AG09309 (cell line): Measurements from ENCODE around the gene CAMK2D.

Source experiments
- DNase-seq: peaks from one replicate; pipeline ENCODE4 v3.0.0-alpha.2; 2010; ENCODE audit warnings: low read depth
- H3K4me3 ChIP-seq: 2 replicates; pipeline ENCODE4 v1.5.1; 2011; ENCODE audit warnings: mild to moderate bottlenecking, low read depth, low read length, moderate library complexity; ENCODE audit not compliant: control insufficient read depth
- TF ChIP-seq, protein P1 (sequence below): IDR thresholded peaks from 2 replicates; pipeline ENCODE4 v1.5.1; 2011; ENCODE audit warnings: mild to moderate bottlenecking, low read depth, low read length, inconsistent platforms; ENCODE audit not compliant: insufficient read depth, control insufficient read depth; ENCODE audit errors: missing control alignments

Gene CAMK2D

DNA sequence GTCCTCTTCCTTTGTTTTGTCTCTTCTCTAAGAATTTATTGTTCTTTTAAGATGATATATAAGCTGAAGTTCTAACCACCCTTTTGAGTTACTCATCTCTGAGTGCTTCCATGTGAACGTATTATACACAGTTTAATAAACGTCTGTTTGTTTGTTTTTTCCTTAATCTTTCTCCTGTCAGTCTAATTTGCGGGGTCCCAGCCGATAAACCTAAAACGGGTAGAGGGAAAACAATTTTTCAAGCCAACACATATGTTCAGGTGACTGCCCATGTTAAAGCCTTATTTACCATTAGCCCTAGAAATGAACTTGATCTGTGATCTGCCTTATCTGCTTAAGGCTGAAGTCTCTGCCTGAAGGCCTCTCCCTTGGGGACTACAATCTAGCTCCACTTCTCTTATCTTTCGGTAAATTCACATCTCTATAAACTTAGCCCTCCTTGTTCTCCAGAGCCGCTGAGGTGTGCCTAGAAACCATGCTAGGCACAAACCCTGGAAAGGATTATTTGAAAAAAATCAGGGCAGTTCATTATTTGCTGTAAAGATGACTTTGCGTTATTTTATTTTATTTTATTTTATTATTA lies 158.8 kb downstream of the CAMK2D start:
- DNase-seq, result no peak
- TF ChIP-seq, protein P1, sequence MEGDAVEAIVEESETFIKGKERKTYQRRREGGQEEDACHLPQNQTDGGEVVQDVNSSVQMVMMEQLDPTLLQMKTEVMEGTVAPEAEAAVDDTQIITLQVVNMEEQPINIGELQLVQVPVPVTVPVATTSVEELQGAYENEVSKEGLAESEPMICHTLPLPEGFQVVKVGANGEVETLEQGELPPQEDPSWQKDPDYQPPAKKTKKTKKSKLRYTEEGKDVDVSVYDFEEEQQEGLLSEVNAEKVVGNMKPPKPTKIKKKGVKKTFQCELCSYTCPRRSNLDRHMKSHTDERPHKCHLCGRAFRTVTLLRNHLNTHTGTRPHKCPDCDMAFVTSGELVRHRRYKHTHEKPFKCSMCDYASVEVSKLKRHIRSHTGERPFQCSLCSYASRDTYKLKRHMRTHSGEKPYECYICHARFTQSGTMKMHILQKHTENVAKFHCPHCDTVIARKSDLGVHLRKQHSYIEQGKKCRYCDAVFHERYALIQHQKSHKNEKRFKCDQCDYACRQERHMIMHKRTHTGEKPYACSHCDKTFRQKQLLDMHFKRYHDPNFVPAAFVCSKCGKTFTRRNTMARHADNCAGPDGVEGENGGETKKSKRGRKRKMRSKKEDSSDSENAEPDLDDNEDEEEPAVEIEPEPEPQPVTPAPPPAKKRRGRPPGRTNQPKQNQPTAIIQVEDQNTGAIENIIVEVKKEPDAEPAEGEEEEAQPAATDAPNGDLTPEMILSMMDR, result no peak
- no peak overlapping the region for H3K4me3 ChIP-seq

DNA sequence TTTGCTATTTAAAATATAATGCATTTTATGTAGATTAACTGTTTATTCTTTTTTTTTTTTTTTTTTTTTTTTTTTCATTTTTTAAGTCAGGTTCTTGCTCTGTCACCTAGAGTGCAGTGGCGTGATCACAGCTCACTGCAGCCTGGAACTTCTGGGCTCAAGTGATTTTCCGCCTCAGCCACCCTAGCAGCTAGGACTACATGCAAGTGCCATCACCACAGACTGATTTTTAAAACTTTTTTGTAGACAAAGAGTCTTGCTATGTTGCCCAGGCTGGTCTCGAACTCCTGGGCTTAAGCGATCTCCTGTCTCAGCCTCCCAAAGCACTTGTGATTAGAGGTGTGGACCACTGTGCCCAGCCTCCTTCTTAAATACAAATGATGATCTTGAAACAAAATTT lies 159.9 kb downstream of the CAMK2D start:
- H3K4me3 ChIP-seq, result no peak overlapping the region
- TF ChIP-seq, protein P1, result no peak
- DNase-seq, result no peak

DNA sequence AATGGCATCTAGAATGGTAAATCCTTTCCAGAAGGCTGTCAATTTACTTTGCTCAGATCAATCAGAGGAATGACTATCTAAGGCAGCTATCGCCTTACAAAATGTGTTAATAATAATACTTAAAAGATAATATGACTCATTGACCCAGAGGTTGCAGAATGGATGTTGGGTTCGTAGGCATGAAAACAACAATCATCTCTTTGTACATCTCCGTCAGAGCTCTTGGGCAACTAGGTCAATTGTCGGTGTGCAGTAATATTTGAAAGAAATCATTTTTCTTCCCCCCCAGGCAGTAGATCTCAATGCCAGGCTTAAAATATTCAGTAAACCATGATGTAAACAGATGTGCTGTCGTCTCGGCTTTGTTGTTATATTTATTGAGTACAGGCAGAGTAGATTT lies 165.1 kb downstream of the CAMK2D start:
- no peak overlapping the region for H3K4me3 ChIP-seq
- TF ChIP-seq, protein P1, result no peak
- no peak for DNase-seq

DNA sequence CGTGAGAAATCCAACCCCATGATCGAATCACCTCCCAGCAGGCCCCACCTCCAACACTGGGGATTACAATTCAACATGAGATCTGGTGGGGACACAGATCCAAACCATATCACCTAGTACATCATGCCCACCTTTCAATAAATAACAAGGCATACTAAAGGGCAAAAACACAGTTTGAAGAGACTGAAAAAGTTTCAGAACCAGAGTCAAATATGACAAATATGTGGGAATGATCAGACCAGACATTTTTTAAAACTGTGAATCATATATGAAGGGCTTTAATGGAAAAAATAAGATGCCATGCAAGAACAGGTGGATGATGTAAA lies 167.3 kb downstream of the CAMK2D start:
- DNase-seq, result no peak
- no peak overlapping the region for H3K4me3 ChIP-seq

DNA sequence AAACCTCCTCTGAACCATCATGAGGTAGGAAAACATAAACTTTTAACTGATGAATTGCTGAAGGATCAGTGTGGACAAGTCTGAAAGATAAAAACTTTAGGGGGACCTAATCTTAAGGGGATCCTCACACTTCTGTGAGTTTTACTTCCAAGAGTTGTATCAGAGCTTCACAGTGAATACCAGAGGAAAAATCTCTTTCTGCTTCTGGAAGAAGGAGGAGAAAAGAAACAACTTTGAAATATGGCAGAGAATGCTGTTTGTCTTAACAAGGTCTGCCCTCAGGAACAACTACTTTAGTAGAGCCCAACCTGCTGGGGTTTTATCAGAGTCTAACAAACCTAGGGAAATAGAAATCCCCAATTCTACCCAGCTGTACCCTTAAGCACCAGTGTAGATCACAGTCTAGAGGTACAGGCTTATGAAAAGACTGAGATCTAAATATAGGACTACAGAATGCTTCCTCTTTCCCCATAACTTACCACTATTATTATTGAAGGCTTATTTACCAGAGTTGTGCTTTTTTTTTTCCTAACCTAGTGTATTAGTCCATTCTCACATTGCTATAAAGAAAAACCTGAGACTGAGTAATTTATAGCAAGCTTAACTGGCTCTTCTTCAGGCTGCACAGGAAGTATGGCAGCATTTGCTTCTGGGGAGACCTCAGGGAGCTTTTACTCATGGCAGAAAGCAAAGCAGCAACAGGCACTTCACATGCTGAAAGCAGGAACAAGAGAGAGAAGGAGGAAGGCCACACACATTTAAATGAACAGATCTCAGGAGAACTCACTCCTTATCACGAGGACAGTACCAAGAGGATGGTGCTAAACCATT lies 167.9 kb downstream of the CAMK2D start:
- H3K4me3 ChIP-seq, result no peak overlapping the region
- DNase-seq, result no peak
- TF ChIP-seq, protein P1, result no peak

More for the DNA sequence above, 167.3 kb downstream of the CAMK2D start:
- TF ChIP-seq, protein P1, result no peak

DNA sequence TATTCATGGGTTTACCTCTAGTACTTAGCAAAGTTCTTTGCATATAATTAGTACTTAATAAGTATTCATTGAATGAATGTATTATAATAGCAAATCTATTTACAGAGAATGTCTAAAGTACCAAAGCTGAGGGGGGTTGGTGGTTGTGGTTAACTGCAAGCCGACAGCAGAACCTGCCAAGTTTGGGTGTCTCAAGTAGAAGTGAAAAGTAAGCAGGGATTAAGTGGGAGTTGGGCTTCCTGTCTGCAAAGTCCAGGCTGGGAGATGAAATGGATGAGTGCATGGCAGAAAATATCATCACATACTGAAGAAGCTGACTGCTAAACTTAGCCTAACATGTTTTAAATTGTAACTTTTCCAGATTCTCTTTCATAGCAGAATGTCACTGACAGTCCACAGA lies 169.6 kb downstream of the CAMK2D start:
- H3K4me3 ChIP-seq, result no peak overlapping the region
- TF ChIP-seq, protein P1, result no peak
- DNase-seq, result no peak
